Measurements from ENCODE around the gene MEF2D.

GRCh38 chr1:156485984-156486383 is 14.6 kb downstream of the MEF2D start:
- TF ChIP-seq CTCF (optimal IDR thresholded peaks at IDR 0.05 in 1 of 3, IDR thresholded peaks at IDR 0.05 in 1 of 3, conservative IDR thresholded peaks at IDR 0.05 in 1 of 3; ENCODE audit: extremely low read depth in 1 of 3, insufficient read depth in 2 of 3, low read length in 3 of 3) = no peak
- no peak for TF ChIP-seq EZH2 (IDR thresholded peaks at IDR 0.05; ENCODE audit: low read length)

All from keratinocyte (primary cell).